Astrocyte of the spinal cord (primary cell): ENCODE results near the gene GBP1.

Experiments
- DNase-seq: peaks from one replicate; pipeline ENCODE4 v3.0.0; 2011; ENCODE audit warnings: low read depth, low spot score
- H3K4me3 ChIP-seq: 2 replicates; pipeline ENCODE4 v1.5.1; 2011; ENCODE audit warnings: low read depth, mild to moderate bottlenecking, low read length, moderate library complexity
- in situ Hi-C: cut with HindIII; loops from 2 replicates; pipeline ENCODE4 v1.10.0; 2017; ENCODE audit warnings: low sequenced_read_pairs
- TF ChIP-seq, protein P1 (sequence below): IDR thresholded peaks from 2 replicates; pipeline ENCODE4 v1.5.1; 2012; ENCODE audit warnings: low read depth, mild to moderate bottlenecking, low read length, inconsistent platforms

Gene GBP1

DNA sequence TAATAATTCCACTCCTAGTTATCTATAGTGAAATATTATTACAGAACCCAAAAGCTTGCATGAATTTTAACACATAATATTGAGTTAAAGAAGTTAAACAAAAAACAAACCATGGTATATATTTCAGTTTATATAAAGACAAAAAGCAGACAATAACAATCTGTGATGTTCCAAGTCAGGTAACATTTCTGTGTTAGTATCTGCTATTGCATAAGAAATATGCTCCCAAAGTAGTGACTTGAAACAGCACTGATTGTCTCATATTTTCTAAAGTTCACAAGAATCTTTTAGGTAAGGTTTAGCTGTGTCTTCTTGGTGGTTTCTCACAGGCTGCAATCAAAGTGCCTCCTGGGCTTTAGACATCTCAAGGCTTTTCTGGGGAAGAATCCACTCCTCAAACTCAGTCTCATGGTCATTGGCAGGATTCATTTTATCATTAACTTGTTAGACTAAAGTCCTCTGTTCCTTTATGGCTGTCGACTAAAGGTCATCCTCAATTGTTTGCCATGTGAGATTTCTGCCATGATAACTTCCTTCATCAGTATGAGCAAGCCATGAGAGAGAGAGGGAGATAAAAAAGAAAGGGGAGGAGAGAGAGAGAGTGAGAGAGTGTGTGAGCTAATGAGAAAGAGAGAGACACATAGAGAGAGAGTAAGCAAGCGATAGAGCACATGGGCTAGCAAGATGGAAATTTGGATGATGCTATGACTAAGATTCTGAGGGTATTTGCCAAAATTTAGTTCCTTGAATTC lies 19.9 kb downstream of the GBP1 start:
- TF ChIP-seq, protein P1, sequence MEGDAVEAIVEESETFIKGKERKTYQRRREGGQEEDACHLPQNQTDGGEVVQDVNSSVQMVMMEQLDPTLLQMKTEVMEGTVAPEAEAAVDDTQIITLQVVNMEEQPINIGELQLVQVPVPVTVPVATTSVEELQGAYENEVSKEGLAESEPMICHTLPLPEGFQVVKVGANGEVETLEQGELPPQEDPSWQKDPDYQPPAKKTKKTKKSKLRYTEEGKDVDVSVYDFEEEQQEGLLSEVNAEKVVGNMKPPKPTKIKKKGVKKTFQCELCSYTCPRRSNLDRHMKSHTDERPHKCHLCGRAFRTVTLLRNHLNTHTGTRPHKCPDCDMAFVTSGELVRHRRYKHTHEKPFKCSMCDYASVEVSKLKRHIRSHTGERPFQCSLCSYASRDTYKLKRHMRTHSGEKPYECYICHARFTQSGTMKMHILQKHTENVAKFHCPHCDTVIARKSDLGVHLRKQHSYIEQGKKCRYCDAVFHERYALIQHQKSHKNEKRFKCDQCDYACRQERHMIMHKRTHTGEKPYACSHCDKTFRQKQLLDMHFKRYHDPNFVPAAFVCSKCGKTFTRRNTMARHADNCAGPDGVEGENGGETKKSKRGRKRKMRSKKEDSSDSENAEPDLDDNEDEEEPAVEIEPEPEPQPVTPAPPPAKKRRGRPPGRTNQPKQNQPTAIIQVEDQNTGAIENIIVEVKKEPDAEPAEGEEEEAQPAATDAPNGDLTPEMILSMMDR, result no peak
- in situ Hi-C loops, result no loop called here
- DNase-seq, result no peak
- no peak overlapping the region for H3K4me3 ChIP-seq

DNA sequence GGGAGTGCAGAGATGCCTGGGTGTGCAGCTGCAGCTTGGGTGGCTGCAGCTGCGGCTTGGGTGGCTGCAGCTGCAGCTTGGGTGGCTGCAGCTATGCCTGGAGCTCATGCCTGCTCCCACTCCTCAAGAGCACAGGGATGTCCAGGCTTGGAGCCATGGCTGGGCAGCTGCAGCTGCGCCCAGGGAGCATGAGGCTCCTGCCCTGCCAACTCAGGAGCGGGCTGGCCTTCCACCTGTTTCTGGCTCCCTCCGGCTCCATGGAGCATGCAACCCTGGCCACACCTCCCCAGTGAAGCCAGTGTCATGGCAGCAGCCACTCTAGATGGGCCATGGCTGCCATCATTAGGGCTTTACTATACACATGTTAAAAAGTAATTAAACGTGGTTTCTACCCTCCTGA lies 21.1 kb downstream of the GBP1 start:
- no peak for DNase-seq
- in situ Hi-C loops, result no loop called here
- no peak overlapping the region for H3K4me3 ChIP-seq
- TF ChIP-seq, protein P1, result no peak

DNA sequence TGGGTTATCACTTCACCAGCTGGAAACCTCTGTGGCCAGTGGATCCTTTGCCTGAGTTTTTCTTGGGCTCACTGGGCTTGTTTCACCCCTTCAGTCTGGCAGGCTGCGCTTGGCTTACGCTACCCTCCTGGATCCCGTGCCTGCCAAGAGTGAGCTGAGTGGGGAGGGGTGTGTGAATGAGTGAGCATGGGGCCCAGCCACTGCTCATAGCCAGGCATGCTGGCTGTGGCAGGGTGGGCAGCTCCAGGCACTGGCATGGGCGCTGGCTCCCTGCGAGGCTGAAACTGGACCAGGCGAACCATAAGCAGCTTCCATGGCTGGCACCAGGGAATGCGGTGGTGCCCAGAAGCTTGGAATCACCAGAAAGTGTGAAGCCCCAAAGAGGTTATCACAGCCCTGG lies 22.5 kb downstream of the GBP1 start:
- in situ Hi-C loops, result no loop called here
- no peak for DNase-seq
- no peak overlapping the region for H3K4me3 ChIP-seq
- TF ChIP-seq, protein P1, result no peak

DNA sequence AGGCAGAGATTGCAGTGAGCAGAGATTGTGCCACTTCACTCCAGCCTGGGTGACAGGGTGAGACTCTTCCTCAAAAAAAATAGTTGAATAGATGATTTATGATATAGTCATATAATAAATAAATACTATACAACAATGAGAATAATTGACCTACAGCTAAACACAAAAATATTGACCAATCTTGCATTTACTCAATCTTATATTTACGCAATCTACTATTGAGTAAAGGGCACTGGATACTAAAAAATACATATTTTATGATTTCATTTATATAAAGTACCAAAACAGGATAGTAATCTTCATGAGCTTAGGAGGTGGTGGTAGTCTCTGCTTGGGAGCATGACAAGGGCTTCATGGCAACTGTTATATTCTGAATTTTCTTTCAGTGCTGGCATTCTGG lies 23.3 kb downstream of the GBP1 start:
- H3K4me3 ChIP-seq, result no peak overlapping the region
- in situ Hi-C loops, result no loop called here
- TF ChIP-seq, protein P1, result no peak
- DNase-seq, result no peak

DNA sequence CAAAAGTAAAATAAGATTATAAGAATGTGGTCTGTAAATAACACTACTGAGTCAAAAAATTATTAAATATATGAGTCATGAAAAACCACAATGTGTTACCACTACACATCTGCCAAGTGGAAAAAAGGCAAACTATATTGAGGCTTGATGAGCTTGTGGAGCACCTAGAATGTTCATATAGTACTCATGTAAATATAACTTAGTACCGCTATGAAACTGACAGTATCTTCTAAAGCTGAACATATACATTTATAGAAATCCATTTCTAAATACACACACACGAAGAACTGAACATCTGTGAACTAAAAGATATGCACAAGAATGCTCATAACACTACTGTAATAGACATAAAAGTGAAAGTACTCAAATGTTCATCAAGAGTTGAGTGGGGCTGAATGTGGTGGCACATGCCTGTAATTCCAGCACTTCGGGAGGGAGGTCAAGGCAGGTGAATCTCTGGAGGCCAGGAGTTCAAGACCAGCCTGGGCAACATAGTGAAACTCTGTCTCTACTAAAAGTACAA lies 23.8 kb downstream of the GBP1 start:
- TF ChIP-seq, protein P1, result no peak
- no peak overlapping the region for H3K4me3 ChIP-seq
- in situ Hi-C loops, result no loop called here
- peak; percentile 72 for DNase-seq

DNA sequence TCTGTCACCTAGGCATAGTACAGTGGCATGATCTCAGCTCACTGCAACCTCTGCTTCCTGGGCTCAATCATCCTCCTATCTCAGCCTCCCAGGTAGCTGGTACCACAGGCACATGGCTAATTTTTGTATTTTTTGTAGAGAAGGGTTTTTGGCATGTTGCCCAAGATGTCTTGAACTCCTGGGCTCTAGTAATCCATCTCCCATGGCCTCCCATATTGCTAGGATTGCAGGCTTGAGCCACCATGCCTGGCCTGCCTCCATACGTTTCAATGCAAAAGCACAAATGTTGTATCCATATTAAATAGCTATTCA lies 24.7 kb downstream of the GBP1 start:
- in situ Hi-C loops, result no loop called here
- TF ChIP-seq, protein P1, result no peak
- no peak overlapping the region for H3K4me3 ChIP-seq
- no peak for DNase-seq
